Activated T-helper 2 cell treated with anti-CD3 and anti-CD28 coated beads, Interferon-gamma antibody, Interleukin-2, Interleukin-4, amounts not matched to agents 10 μg/mL and 5 μg/mL and 100 μg/mL, durations not matched to agents 14 hours and 24 hours and 36 hours (primary cell): Measurements from ENCODE around the gene CNTN2. TPM values are rescaled to one million over a fixed set of nuclear protein-coding genes. Genes with fewer than 3 reads are reported as not detected.

Experiments
- DNase-seq: peaks from one replicate; pipeline ENCODE4 v3.0.0; 2021; ENCODE audit warnings: low spot score
- H3K27ac Mint-ChIP-seq: one replicate; pipeline ENCODE4 v1.8.0; 2021; ENCODE audit warnings: mixed read lengths
- H3K27me3 Mint-ChIP-seq: one replicate; pipeline ENCODE4 v1.8.0; 2021; ENCODE audit warnings: low read depth, mixed read lengths
- H3K36me3 Mint-ChIP-seq: one replicate; pipeline ENCODE4 v1.8.0; 2021; ENCODE audit warnings: low read depth, mixed read lengths
- H3K4me1 Mint-ChIP-seq: one replicate; pipeline ENCODE4 v1.8.0; 2021; ENCODE audit warnings: low read depth, mixed read lengths
- H3K4me3 Mint-ChIP-seq: one replicate; pipeline ENCODE4 v1.8.0; 2021; ENCODE audit warnings: low read depth, mild to moderate bottlenecking, moderate library complexity, mixed read lengths
- H3K9me3 Mint-ChIP-seq: one replicate; pipeline ENCODE4 v1.8.0; 2021; ENCODE audit warnings: mixed read lengths
- intact Hi-C: fragments of 100-400 bp; cut with micrococcal nuclease; formaldehyde crosslinking; loops from one replicate; pipeline ENCODE4 v1.15.1; 2023
- total RNA-seq: library from RNA; stranded (reverse); gene quantifications from 2 replicates; pipeline ENCODE4 v1.2.3, GENCODE V29; 2022

Gene CNTN2
- total RNA-seq, 1 donor from 2014 or later: not detected

- Mint-ChIP-seq H3K27me3 (no peaks in the 10 kb centered on the region), H3K4me3 (no peak overlapping the region), H3K36me3 (no peaks in the 10 kb centered on the region), H3K27ac (no peak overlapping the region), H3K9me3 (no peaks in the 10 kb centered on the region), H3K4me1 (no peaks in the 10 kb centered on the region)
- no peak for DNase-seq
- intact Hi-C loops: no loop called here
These were observed 30.5 kb downstream of the CNTN2 start for GRCh38 chr1:205073511-205073910.

- Mint-ChIP-seq H3K4me1 (no peaks in the 10 kb centered on the region), H3K27me3 (no peaks in the 10 kb centered on the region), H3K9me3 (no peaks in the 10 kb centered on the region), H3K27ac (no peak overlapping the region), H3K36me3 (no peaks in the 10 kb centered on the region), H3K4me3 (no peak overlapping the region)
- no peak for DNase-seq
- intact Hi-C loops: no loop called here
These were observed 31.1 kb downstream of the CNTN2 start for GRCh38 chr1:205074084-205074483.

- Mint-ChIP-seq H3K36me3 (no peaks in the 10 kb centered on the region), H3K4me3 (no peak overlapping the region), H3K27ac (no peak overlapping the region), H3K27me3 (no peaks in the 10 kb centered on the region), H3K4me1 (no peaks in the 10 kb centered on the region), H3K9me3 (no peaks in the 10 kb centered on the region)
- intact Hi-C loops: no loop called here
- no peak for DNase-seq
These were observed 31.5 kb downstream of the CNTN2 start for GRCh38 chr1:205074513-205074912.

- no peak overlapping the region for H3K27ac Mint-ChIP-seq
- no peaks in the 10 kb centered on the region for H3K9me3 Mint-ChIP-seq
- no peak for DNase-seq
- intact Hi-C loops: no loop called here
- no peak overlapping the region for H3K4me3 Mint-ChIP-seq
- H3K36me3 Mint-ChIP-seq: no peaks in the 10 kb centered on the region
- H3K4me1 Mint-ChIP-seq: no peaks in the 10 kb centered on the region
- no peaks in the 10 kb centered on the region for H3K27me3 Mint-ChIP-seq
These were observed 32.7 kb downstream of the CNTN2 start for GRCh38 chr1:205075642-205076155.

- intact Hi-C loops: no loop called here
- H3K4me1 Mint-ChIP-seq: no peaks in the 10 kb centered on the region
- H3K9me3 Mint-ChIP-seq: no peaks in the 10 kb centered on the region
- H3K4me3 Mint-ChIP-seq: no peak overlapping the region
- DNase-seq: no peak
- H3K27me3 Mint-ChIP-seq: no peaks in the 10 kb centered on the region
- no peak overlapping the region for H3K27ac Mint-ChIP-seq
- no peaks in the 10 kb centered on the region for H3K36me3 Mint-ChIP-seq
These were observed 33.3 kb downstream of the CNTN2 start for GRCh38 chr1:205076245-205076761.

- H3K27ac Mint-ChIP-seq: no peak overlapping the region
- no peaks in the 10 kb centered on the region for H3K4me1 Mint-ChIP-seq
- H3K4me3 Mint-ChIP-seq: no peak overlapping the region
- no peaks in the 10 kb centered on the region for H3K27me3 Mint-ChIP-seq
- H3K9me3 Mint-ChIP-seq: no peaks in the 10 kb centered on the region
- DNase-seq: no peak
- intact Hi-C loops: no loop called here
- no peaks in the 10 kb centered on the region for H3K36me3 Mint-ChIP-seq
These were observed 34.3 kb downstream of the CNTN2 start for GRCh38 chr1:205077158-205077933.

- intact Hi-C loops: no loop called here
- no peaks in the 10 kb centered on the region for H3K36me3 Mint-ChIP-seq
These were observed 34.9 kb downstream of the CNTN2 start for GRCh38 chr1:205077934-205078311.

GRCh38 chr1:205082431-205082830, 39.4 kb downstream of the CNTN2 start:
- H3K27ac Mint-ChIP-seq: no peak overlapping the region
- H3K9me3 Mint-ChIP-seq: no peaks in the 10 kb centered on the region
- no peaks in the 10 kb centered on the region for H3K27me3 Mint-ChIP-seq
- peaks cover 18% of the 10 kb centered on the region for H3K36me3 Mint-ChIP-seq
- no peak for DNase-seq
- no peak overlapping the region for H3K4me3 Mint-ChIP-seq
- no peaks in the 10 kb centered on the region for H3K4me1 Mint-ChIP-seq
- intact Hi-C loops: no loop called here

More at GRCh38 chr1:205077934-205078311, 34.9 kb downstream of the CNTN2 start:
- Mint-ChIP-seq H3K27ac (no peak overlapping the region), H3K4me3 (no peak overlapping the region), H3K9me3 (no peaks in the 10 kb centered on the region), H3K27me3 (no peaks in the 10 kb centered on the region), H3K4me1 (no peaks in the 10 kb centered on the region)
- DNase-seq: no peak

- intact Hi-C loops: no loop called here
- Mint-ChIP-seq H3K27ac (no peak within 1 kb of the TSS), H3K27me3 (no peaks in the 10 kb centered on the region), H3K4me3 (no peak within 1 kb of the TSS), H3K36me3 (peaks cover 37% of the 10 kb centered on the region), H3K9me3 (no peaks in the 10 kb centered on the region), H3K4me1 (no peaks in the 10 kb centered on the region)
- no peak for DNase-seq
These were observed 41.3 kb downstream of the CNTN2 start, which contains the start of gene TMEM81 for GRCh38 chr1:205084360-205084759. Gene TMEM81 (minus strand): TSS chr1:205084460. CDS start chr1:205084320, 140 bp downstream.

- no peak for DNase-seq
- intact Hi-C loops: no loop called here
- no peak overlapping the region for H3K27ac Mint-ChIP-seq
- H3K4me1 Mint-ChIP-seq: no peaks in the 10 kb centered on the region
- no peaks in the 10 kb centered on the region for H3K27me3 Mint-ChIP-seq
- no peaks in the 10 kb centered on the region for H3K9me3 Mint-ChIP-seq
- H3K36me3 Mint-ChIP-seq: peaks cover 49% of the 10 kb centered on the region
- no peak overlapping the region for H3K4me3 Mint-ChIP-seq
These were observed 45.3 kb downstream of the CNTN2 start for GRCh38 chr1:205088341-205088740.

GRCh38 chr1:205091043-205091740, 48.2 kb downstream of the CNTN2 start:
- H3K36me3 Mint-ChIP-seq: peaks cover 57% of the 10 kb centered on the region
- no peak for DNase-seq
- H3K4me1 Mint-ChIP-seq: peaks cover 2% of the 10 kb centered on the region
- H3K27me3 Mint-ChIP-seq: no peaks in the 10 kb centered on the region
- H3K4me3 Mint-ChIP-seq: no peak overlapping the region
- no peaks in the 10 kb centered on the region for H3K9me3 Mint-ChIP-seq
- H3K27ac Mint-ChIP-seq: no peak overlapping the region
- intact Hi-C loops: no loop called here

GRCh38 chr1:205095422-205095821, 52.4 kb downstream of the CNTN2 start:
- intact Hi-C loops: no loop called here
- H3K4me1 Mint-ChIP-seq: peaks cover 2% of the 10 kb centered on the region
- H3K27ac Mint-ChIP-seq: no peak overlapping the region
- no peak overlapping the region for H3K4me3 Mint-ChIP-seq
- H3K9me3 Mint-ChIP-seq: no peaks in the 10 kb centered on the region
- DNase-seq: no peak
- no peaks in the 10 kb centered on the region for H3K27me3 Mint-ChIP-seq
- peaks cover 73% of the 10 kb centered on the region for H3K36me3 Mint-ChIP-seq

- Mint-ChIP-seq H3K4me1 (peaks cover 2% of the 10 kb centered on the region), H3K36me3 (peaks cover 82% of the 10 kb centered on the region), H3K9me3 (no peaks in the 10 kb centered on the region), H3K4me3 (no peak overlapping the region), H3K27ac (no peak overlapping the region), H3K27me3 (no peaks in the 10 kb centered on the region)
- intact Hi-C loops: no loop called here
- no peak for DNase-seq
These were observed 55.2 kb downstream of the CNTN2 start for GRCh38 chr1:205098242-205098641.
